ENCODE measurements around the gene FMNL1. TPM values are rescaled to one million over a fixed set of nuclear protein-coding genes. Genes with fewer than 3 reads are reported as not detected.

FMNL1 gene
- total and polyA plus RNA-seq, 12 donors: 0.72 to 31.9 (median 13.8) TPM

DNA sequence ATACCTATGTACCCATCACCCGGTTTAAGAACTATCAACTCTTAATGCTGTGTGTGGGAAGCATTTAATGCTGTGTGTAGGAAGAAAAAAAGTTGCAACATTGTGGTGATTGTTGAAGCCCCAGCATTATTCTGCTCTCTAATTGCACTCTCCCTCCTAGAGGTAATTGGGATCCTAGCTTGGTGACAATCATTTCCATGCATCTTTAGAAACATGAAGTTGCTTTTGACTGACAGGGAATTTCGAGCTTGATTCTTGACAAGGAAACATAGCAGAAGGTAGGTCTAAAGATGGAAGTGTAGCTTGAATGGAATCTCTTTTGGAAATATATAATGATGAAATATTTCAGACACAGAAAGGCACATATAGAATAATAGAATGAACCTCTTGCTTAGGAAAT, 32.7 kb upstream of the FMNL1 start:
- no peak overlapping the region for H3K4me3 ChIP-seq
- no peaks in the 10 kb centered on the region for H3K9me3 ChIP-seq (replicated peaks in 1 of 3)
- H3K4me1 ChIP-seq (replicated peaks in 1 of 2): no peaks in the 10 kb centered on the region
- H3K27ac ChIP-seq: no peak overlapping the region
- DNase-seq: no peak
- no peaks in the 10 kb centered on the region for H3K36me3 ChIP-seq (replicated peaks in 1 of 2)
- intact Hi-C loops (cut with DNase I): no loop called here
- no peaks in the 10 kb centered on the region for H3K27me3 ChIP-seq
- TF ChIP-seq POLR2A (IDR thresholded peaks at IDR 0.05) (no peak), CTCF (IDR thresholded peaks at IDR 0.05) (no peak)
- 66 to 74% (median 68%) methylated on average over 2 of the region's 2 CpGs for WGBS, 4 donors

DNA sequence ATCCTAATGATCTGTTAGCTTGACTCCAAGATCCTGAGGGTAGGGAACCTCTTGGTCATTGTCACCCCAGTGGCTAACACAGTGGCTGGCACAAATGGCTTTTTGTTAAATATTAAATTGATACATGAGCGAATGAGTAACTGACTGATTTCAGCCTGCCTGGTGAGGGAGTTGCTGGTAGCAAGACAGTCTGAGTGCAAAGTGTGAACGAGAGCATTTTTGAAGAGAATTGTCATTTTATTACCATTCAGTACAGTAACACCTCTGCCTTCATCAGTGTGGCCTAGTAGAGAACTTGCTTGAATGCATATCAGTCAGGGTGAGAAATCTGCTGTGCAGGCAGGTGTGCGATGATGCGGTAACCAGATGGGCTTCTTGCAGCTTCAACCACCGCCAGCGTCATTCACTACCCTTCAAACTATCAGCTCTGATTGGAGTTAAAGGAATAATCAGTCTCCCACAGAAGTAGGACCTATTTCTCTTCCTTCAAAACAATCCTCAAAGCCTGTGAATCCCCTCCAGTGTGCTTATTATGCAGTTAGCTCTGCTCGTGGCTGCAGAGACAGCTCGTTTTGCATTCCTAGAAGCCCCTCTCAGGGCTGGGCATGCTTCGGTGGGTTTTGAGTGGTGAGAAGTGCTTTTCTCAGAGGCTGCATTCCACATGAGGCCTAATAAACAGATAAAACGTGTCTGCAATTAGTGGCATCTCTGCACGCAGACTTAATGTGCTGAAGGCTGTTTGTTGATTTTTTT, 31.0 kb upstream of the FMNL1 start:
- Histone ChIP-seq H3K36me3 (replicated peaks in 1 of 2) (no peaks in the 10 kb centered on the region), H3K4me3 (no peak overlapping the region), H3K27me3 (no peaks in the 10 kb centered on the region), H3K27ac (no peak overlapping the region), H3K4me1 (replicated peaks in 1 of 2) (no peaks in the 10 kb centered on the region), H3K9me3 (replicated peaks in 1 of 3) (no peaks in the 10 kb centered on the region)
- 72 to 78% (median 76%) methylated on average over 11 of the region's 11 CpGs for WGBS, 4 donors
- no peak for DNase-seq
- TF ChIP-seq POLR2A (IDR thresholded peaks at IDR 0.05) (no peak), CTCF (IDR thresholded peaks at IDR 0.05) (no peak)
- intact Hi-C loops (cut with DNase I): no loop called here

- Histone ChIP-seq H3K4me3 (no peak overlapping the region), H3K4me1 (replicated peaks in 1 of 2) (peaks cover 0 to 3% of the 10 kb centered on the region in 2 donors), H3K27me3 (no peaks in the 10 kb centered on the region), H3K9me3 (replicated peaks in 1 of 3) (no peaks in the 10 kb centered on the region), H3K36me3 (replicated peaks in 1 of 2) (no peaks in the 10 kb centered on the region), H3K27ac (no peak overlapping the region)
- no peak for TF ChIP-seq CTCF (IDR thresholded peaks at IDR 0.05)
- TF ChIP-seq POLR2A (IDR thresholded peaks at IDR 0.05): no peak
- intact Hi-C loops (cut with DNase I): loop anchor here (5.0 kb wide), 1 partner anchor 58 kb away; the partner anchor contains the start of gene ACBD4 (in 2 of the 2)
- no peak for DNase-seq
These were observed 26.3 kb upstream of the FMNL1 start for GRCh38 chr17:45195424-45195823.

DNA sequence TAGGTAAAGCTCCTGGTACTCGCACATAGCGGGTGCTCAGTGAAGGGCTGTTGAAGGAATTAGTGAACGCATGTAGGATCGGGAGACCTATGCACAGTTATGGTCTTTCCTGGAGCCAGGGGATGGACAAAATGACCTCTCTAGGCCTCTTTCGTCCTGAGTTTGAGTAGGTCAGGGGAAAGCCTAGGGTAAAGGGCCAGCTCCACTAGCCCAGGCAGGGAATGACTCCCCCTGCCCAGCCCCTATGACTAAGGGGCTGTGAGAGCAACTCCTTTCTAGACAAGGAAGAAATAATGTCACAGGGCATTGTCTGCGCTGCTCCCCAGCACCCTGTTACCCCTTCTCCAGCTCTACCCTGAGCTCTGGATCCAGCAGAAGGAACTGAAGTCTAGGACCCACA, 24.6 kb upstream of the FMNL1 start:
- no peaks in the 10 kb centered on the region for H3K27me3 ChIP-seq
- 67 to 89% (median 75%) methylated on average over 5 to 6 of the region's 6 CpGs for WGBS, 4 donors
- intact Hi-C loops (cut with DNase I): loop anchor here (5.0 kb wide), 1 partner anchor 60 kb away; the partner anchor contains the start of gene ACBD4 (in 2 of the 2)
- DNase-seq: no peak
- H3K9me3 ChIP-seq (replicated peaks in 1 of 3): no peaks in the 10 kb centered on the region
- peaks cover 0 to 3% of the 10 kb centered on the region in 2 donors for H3K4me1 ChIP-seq (replicated peaks in 1 of 2)
- no peaks in the 10 kb centered on the region for H3K36me3 ChIP-seq (replicated peaks in 1 of 2)
- H3K4me3 ChIP-seq: no peak overlapping the region
- no peak overlapping the region for H3K27ac ChIP-seq
- TF ChIP-seq CTCF (IDR thresholded peaks at IDR 0.05) (no peak), POLR2A (IDR thresholded peaks at IDR 0.05) (no peak)

All from adrenal gland (tissue), 12 donors.